ENCODE measurements around the gene UBL4A. TPM values are rescaled to one million over a fixed set of nuclear protein-coding genes. Genes with fewer than 3 reads are reported as not detected.

The UBL4A gene
- total RNA-seq, 4 donors from 2014 or later: 14.7 to 36.3 (median 29.5) TPM

- intact Hi-C loops (cut with DNase I; ENCODE audit: low total_unique reads): no loop called here
- H3K4me1 ChIP-seq: no peaks in the 10 kb centered on the region
- TF ChIP-seq, protein P1, sequence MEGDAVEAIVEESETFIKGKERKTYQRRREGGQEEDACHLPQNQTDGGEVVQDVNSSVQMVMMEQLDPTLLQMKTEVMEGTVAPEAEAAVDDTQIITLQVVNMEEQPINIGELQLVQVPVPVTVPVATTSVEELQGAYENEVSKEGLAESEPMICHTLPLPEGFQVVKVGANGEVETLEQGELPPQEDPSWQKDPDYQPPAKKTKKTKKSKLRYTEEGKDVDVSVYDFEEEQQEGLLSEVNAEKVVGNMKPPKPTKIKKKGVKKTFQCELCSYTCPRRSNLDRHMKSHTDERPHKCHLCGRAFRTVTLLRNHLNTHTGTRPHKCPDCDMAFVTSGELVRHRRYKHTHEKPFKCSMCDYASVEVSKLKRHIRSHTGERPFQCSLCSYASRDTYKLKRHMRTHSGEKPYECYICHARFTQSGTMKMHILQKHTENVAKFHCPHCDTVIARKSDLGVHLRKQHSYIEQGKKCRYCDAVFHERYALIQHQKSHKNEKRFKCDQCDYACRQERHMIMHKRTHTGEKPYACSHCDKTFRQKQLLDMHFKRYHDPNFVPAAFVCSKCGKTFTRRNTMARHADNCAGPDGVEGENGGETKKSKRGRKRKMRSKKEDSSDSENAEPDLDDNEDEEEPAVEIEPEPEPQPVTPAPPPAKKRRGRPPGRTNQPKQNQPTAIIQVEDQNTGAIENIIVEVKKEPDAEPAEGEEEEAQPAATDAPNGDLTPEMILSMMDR (IDR thresholded peaks at IDR 0.05): no peak
- TF ChIP-seq POLR2A (IDR thresholded peaks at IDR 0.05): no peak
- no peak for DNase-seq
- peak overlapping the region in 1 of 2 donors; percentile 3 for H3K27ac ChIP-seq
- no peaks in the 10 kb centered on the region for H3K36me3 ChIP-seq
- no peak overlapping the region for H3K4me3 ChIP-seq
- H3K27me3 ChIP-seq: no peaks in the 10 kb centered on the region
- H3K9me3 ChIP-seq: no peaks in the 10 kb centered on the region
Measured at GRCh38 chrX:154530286-154530685, 43.9 kb upstream of the UBL4A start.

DNA sequence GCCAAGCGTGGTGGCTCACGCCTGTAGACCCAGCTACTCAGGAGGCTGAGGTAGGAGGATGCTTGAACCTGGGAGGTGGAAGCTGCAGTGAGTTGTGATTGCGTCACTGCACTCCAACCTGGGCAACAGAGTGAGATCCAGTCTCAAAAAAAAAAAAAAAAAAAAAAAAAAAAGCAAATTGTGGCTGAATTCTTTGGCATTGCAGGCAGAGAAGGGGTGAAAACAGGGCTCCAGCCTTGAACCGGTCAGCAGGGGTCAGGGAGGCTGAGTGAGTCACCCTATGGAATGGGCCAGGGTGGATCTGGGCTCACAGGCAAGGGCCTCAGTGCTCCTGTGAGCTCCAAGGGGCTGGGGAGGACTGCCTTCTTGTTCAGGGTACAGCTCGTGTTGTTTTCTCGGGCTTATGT, 42.8 kb upstream of the UBL4A start:
- no peak overlapping the region for H3K27ac ChIP-seq
- no peak for DNase-seq
- TF ChIP-seq POLR2A (IDR thresholded peaks at IDR 0.05): no peak
- TF ChIP-seq, protein P1 (IDR thresholded peaks at IDR 0.05): no peak

DNA sequence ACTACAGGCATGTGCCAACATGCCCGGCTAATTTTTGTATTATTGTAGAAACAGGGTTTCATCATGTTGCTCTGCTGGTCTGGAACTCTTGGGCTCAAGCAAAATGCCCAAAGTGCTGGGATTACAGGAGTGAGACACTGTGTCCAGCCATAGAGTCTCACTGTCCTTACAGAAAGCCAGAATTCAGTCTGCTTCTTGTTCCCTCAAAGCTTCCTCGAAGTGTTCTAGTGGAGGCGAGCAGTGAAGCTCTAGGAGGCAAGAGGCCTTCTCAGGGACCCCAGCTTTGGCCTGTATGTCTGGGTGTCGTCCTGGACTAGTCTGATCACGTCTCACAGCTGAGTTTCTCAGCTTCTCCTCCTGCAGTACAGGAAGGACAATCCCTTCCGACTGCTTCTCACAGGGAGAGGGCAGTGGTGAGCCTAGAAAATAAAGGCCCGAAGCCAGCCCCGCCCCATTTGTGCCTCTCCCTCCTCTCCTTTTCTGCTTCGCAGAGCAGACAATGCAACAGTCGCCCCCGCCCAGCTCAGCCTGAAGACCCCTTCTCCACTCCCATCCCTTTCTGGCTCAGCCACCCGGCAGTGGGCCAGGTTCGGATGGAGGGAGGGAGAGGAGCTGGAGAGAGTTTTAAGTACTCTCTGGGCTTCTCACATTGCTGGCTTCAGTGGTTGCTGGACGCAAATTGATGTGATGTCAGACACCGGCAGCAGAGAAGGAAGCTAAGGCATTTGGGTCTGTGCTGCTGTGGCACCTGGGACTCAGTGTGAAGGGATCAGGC, 40.7 kb upstream of the UBL4A start:
- peak in 1 of 2 donors; percentile 14 for TF ChIP-seq POLR2A (IDR thresholded peaks at IDR 0.05)
- TF ChIP-seq, protein P1 (IDR thresholded peaks at IDR 0.05): peak; percentile 34 to 58 (median 52)
- Histone ChIP-seq H3K36me3 (no peaks in the 10 kb centered on the region), H3K27ac (peak overlapping the region; percentile 75 to 80), H3K27me3 (no peaks in the 10 kb centered on the region), H3K9me3 (no peaks in the 10 kb centered on the region), H3K4me3 (peak overlapping the region in 1 of 2 donors; percentile 32), H3K4me1 (no peaks in the 10 kb centered on the region)
- intact Hi-C loops (cut with DNase I; ENCODE audit: low total_unique reads): no loop called here
- peak; percentile 82 to 84 for DNase-seq

More for the DNA sequence above, 42.8 kb upstream of the UBL4A start:
- Histone ChIP-seq H3K36me3 (no peaks in the 10 kb centered on the region), H3K9me3 (no peaks in the 10 kb centered on the region), H3K27me3 (no peaks in the 10 kb centered on the region), H3K4me1 (no peaks in the 10 kb centered on the region), H3K4me3 (no peak overlapping the region)
- intact Hi-C loops (cut with DNase I; ENCODE audit: low total_unique reads): no loop called here

GRCh38 chrX:154525606-154526490, 39.4 kb upstream of the UBL4A start:
- Histone ChIP-seq H3K4me3 (no peak overlapping the region), H3K27ac (peak overlapping the region in 1 of 2 donors; percentile 80), H3K4me1 (no peaks in the 10 kb centered on the region), H3K9me3 (no peaks in the 10 kb centered on the region), H3K27me3 (no peaks in the 10 kb centered on the region), H3K36me3 (no peaks in the 10 kb centered on the region)
- intact Hi-C loops (cut with DNase I; ENCODE audit: low total_unique reads): no loop called here
- no peak for DNase-seq
- TF ChIP-seq POLR2A (IDR thresholded peaks at IDR 0.05): no peak
- TF ChIP-seq, protein P1 (IDR thresholded peaks at IDR 0.05): no peak

- no peaks in the 10 kb centered on the region for H3K27me3 ChIP-seq
- no peak for TF ChIP-seq POLR2A (IDR thresholded peaks at IDR 0.05)
- TF ChIP-seq, protein P1 (IDR thresholded peaks at IDR 0.05): no peak
- H3K4me3 ChIP-seq: no peak overlapping the region
- DNase-seq: no peak
- intact Hi-C loops (cut with DNase I; ENCODE audit: low total_unique reads): no loop called here
- H3K36me3 ChIP-seq: no peaks in the 10 kb centered on the region
- no peaks in the 10 kb centered on the region for H3K9me3 ChIP-seq
- H3K4me1 ChIP-seq: no peaks in the 10 kb centered on the region
- H3K27ac ChIP-seq: peak overlapping the region in 1 of 2 donors; percentile 50
Measured at GRCh38 chrX:154519389-154519788, 33.0 kb upstream of the UBL4A start.

Measured in uterus (tissue), 4 donors.